ENCODE measurements around the gene HEXD. TPM values are rescaled to one million over a fixed set of nuclear protein-coding genes. Genes with fewer than 3 reads are reported as not detected.
A peak's percentile ranks its signal among the peaks of the same experiment; 100 is the strongest.

HEXD gene
- total and polyA plus RNA-seq, 12 donors, result 8.9 to 292 (median 43.8) TPM

- H3K27me3 ChIP-seq, result no peaks in the 10 kb centered on the region
- intact Hi-C loops (cut with DNase I), result no loop called here
- DNase-seq, result peak; percentile 66 to 88 (median 82)
- WGBS, 4 donors, result 57 to 78% (median 64%) methylated on average over 11 to 34 of the region's 34 CpGs
- H3K36me3 ChIP-seq (replicated peaks in 1 of 2), result peaks cover 0 to 5% of the 10 kb centered on the region in 2 donors
- no peak for TF ChIP-seq POLR2A (IDR thresholded peaks at IDR 0.05)
- TF ChIP-seq CTCF (IDR thresholded peaks at IDR 0.05), result peak in 3 of 6 experiments; percentile 7 to 29 (median 11)
- peaks cover 9 to 17% of the 10 kb centered on the region in 2 donors for H3K4me1 ChIP-seq (replicated peaks in 1 of 2)
- no peaks in the 10 kb centered on the region for H3K9me3 ChIP-seq (replicated peaks in 1 of 3)
- no peak overlapping the region for H3K27ac ChIP-seq
- H3K4me3 ChIP-seq, result no peak overlapping the region
Measured at GRCh38 chr17:82388223-82388921, 29.8 kb upstream of the HEXD start.

GRCh38 chr17:82388922-82389283 is 29.2 kb upstream of the HEXD start:
- Histone ChIP-seq H3K4me3 (no peak overlapping the region), H3K9me3 (replicated peaks in 1 of 3) (no peaks in the 10 kb centered on the region), H3K27me3 (no peaks in the 10 kb centered on the region), H3K27ac (no peak overlapping the region), H3K36me3 (replicated peaks in 1 of 2) (peaks cover 0 to 5% of the 10 kb centered on the region in 2 donors), H3K4me1 (replicated peaks in 1 of 2) (peaks cover 9 to 17% of the 10 kb centered on the region in 2 donors)
- TF ChIP-seq POLR2A (IDR thresholded peaks at IDR 0.05) (no peak), CTCF (IDR thresholded peaks at IDR 0.05) (no peak)
- intact Hi-C loops (cut with DNase I), result no loop called here
- DNase-seq, result no peak
- WGBS, 4 donors, result 81 to 85% (median 83%) methylated on average over 18 to 21 of the region's 21 CpGs

- TF ChIP-seq CTCF (IDR thresholded peaks at IDR 0.05) (no peak), POLR2A (IDR thresholded peaks at IDR 0.05) (no peak)
- H3K27me3 ChIP-seq, result no peaks in the 10 kb centered on the region
- 86 to 94% (median 89%) methylated on average over 10 of the region's 10 CpGs for WGBS, 4 donors
- no peak overlapping the region for H3K27ac ChIP-seq
- H3K9me3 ChIP-seq (replicated peaks in 1 of 3), result no peaks in the 10 kb centered on the region
- no peak for DNase-seq
- intact Hi-C loops (cut with DNase I), result no loop called here
- no peak overlapping the region for H3K4me3 ChIP-seq
- H3K36me3 ChIP-seq (replicated peaks in 1 of 2), result peaks cover 0 to 5% of the 10 kb centered on the region in 2 donors
- H3K4me1 ChIP-seq (replicated peaks in 1 of 2), result peaks cover 9 to 15% of the 10 kb centered on the region in 2 donors
Measured at GRCh38 chr17:82389379-82389778, 28.8 kb upstream of the HEXD start.

GRCh38 chr17:82390015-82390859 is 27.9 kb upstream of the HEXD start:
- peaks cover 6% of the 10 kb centered on the region in 2 donors for H3K4me1 ChIP-seq (replicated peaks in 1 of 2)
- no peak overlapping the region for H3K27ac ChIP-seq
- 96 to 98% (median 96%) methylated on average over 11 to 32 of the region's 34 CpGs for WGBS, 4 donors
- DNase-seq, result no peak
- TF ChIP-seq POLR2A (IDR thresholded peaks at IDR 0.05) (no peak), CTCF (IDR thresholded peaks at IDR 0.05) (no peak)
- intact Hi-C loops (cut with DNase I), result no loop called here
- H3K36me3 ChIP-seq (replicated peaks in 1 of 2), result peaks cover 0 to 5% of the 10 kb centered on the region in 2 donors
- H3K27me3 ChIP-seq, result no peaks in the 10 kb centered on the region
- H3K4me3 ChIP-seq, result no peak overlapping the region
- no peaks in the 10 kb centered on the region for H3K9me3 ChIP-seq (replicated peaks in 1 of 3)
